HuH-7 (cell line): Measurements from ENCODE around the gene BARHL1.

ENCODE experiments used
- DNase-seq: peaks from one replicate; pipeline ENCODE4 v3.0.0; 2011; ENCODE audit warnings: low spot score

Gene BARHL1

DNA sequence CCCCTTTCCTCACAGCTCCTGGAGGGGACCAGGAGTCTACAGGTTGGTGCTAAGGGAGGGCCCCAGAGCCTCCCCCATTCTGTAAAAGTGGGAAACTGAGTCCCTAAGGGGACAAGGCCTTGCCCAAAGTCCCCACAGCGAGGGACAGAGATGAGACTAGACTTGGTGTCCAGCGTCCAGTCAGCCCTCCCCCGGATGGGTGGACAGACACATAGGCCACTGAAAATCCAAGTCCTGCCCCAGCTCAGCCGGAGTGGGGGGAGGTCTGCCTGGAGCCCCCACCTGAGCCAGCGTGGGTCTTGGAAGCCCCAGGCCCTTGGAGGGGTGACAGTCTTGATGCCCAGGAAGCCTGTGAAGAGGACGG is 5.2 kb downstream of the BARHL1 start:
- DNase-seq: no peak

DNA sequence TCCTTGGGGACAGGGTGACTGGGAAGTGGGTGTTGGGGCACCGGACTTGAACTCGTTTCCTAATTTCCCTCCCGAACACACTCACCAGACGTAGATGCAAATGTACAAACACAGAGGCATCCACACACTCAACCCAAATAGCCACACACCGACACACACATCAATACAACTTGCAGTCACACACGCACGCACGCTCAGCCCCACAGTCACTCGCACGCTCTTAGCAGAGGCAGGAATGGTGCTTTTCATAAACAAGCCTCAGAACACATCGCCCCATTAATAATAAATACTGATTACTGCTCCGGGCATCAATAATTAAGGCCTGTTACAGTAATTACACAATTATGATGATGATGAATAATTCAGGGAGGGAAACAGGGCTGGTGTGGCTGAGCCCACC is 5.7 kb downstream of the BARHL1 start:
- no peak for DNase-seq

DNA sequence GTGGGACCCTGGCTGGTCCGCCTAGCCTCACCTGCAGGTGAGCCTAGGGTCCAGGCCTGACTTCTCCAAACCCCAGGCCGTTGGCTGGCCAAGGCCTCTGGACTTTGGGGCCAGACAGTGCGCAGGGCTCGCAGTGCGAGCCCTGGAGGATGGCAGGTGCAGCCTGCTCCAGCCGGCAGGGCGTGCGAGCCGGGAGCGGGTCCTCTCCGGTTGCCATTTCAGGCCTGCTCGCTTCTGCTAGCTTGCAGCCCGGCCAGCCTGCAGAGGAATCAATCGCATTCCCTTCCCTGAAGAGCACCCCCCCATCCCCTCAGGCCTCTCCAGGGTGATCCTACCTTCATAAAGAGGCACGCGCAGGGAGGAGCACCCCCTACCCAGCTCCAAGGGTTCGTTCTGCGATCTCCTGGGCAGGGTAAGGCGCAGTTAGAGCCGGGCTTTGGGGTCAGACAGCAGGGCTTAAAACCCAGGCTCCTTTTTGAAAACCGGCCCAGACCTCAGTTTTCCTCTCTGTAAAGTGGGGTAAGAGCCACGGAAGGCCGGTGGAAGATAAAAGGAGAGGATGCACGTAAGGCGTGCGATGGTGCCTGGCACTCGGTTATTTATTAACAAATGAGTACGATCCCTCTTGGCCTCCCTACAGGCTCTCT is 6.2 kb downstream of the BARHL1 start:
- DNase-seq: no peak

DNA sequence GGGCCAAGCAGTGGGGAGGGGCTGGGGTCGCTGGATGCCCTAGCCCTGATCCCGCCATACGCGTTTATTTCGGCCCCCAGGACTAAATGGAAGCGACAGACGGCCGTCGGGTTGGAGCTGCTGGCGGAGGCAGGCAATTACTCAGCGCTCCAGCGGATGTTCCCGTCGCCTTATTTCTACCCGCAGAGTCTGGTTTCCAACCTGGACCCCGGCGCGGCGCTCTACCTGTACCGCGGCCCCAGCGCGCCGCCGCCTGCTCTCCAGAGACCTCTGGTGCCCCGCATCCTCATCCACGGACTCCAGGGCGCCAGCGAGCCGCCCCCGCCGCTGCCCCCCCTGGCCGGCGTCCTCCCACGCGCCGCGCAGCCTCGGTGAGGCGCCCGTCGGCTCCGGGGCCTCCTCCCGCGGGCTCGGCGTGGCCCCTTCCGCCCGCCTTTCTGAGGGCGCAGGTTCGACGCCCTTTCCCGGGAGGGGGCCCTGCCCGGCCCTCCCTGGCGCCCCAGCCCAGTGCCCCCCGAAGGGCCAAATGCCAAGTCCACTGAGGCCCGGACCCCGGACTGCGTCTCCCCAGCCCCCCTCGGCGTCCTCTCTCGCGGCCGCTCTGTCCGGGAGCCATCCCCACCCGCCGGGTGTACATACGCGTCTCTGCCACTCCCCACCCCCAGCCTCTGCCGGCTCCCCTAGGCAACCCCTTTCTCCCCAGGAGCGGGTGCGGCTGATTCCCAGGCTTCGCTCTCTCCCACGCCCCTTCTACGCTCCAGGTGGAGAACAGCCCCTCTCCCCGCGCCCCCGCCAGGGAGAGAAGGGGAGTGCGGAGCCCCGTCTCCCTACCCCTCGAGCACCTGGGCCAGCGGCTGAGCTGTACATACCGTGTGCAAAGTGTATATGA is 7.0 kb downstream of the BARHL1 start:
- no peak for DNase-seq

DNA sequence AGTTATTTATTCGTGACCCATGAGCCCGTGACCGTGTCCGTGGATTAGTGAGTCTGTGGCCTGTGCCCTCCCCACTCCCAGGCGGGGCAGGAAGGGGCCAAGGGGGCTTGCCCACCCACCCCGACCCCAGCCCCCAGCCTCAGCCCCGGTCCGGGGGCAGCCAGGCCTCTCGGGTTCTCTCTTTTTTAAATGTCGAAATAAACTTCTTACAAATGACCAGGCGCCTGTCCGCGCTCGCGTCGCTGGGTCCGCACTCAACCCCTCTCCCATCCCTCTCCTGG is 7.6 kb downstream of the BARHL1 start:
- DNase-seq: no peak

DNA sequence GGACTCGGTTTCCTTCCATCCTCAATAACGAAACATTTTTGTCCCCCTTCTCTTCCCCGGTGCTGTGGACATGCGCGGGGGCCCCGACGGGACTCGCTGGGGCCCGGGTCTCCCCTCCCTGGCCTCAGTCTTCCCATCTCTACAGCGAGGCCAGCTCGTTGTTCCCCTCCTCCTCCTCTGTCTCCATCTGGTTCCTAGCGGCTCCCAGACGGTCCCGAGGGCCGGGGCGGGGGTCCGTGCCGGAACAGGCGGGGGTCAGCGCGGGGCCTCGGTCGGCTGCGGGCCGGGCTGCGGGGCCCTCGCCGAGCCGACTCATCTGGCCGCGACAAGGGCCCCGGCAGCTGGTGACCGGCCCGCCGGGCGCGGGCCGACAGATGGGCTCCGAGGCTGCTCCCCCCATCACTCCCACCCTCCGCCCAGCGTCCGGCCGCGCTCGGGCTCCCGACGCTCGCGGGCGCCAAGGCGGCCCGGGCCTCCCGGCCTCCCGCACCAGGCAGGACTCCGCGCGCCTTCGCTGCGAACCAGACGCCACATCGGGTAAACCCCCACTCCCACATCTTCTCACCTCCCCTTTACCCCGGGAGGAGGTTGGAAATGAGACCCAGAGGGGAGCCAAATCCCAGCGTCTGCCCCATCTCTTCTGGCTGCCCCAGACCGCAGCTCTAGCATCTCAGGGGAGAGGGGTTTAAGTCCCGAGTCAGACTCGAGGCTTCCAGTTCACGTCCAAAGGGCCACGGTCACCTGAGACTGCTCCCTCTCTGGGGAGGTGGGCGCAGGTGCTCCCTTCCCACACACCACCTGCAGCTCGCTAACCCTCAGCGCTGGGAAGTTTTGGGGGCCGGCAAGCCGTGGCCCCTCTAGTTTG is 8.1 kb downstream of the BARHL1 start:
- DNase-seq: no peak

DNA sequence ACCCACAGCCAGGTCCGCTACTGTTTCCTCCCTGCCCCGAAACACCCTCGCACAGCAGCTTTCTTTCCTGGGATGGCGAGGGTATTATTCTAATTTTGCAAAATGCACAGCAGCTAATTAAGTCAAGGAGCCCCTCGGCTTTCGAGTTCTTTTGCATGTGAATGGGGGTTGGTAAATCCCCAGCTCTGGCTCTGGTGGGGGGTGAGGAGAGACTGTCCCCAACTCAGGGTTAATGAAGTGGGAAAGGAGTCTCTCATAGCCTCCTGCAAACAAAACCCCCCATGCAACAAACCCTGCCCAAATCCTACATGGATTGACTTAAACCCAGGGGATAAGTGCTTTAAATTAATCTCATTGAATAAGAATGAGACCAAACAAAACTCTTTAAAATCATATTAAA is 8.8 kb downstream of the BARHL1 start:
- DNase-seq: no peak

DNA sequence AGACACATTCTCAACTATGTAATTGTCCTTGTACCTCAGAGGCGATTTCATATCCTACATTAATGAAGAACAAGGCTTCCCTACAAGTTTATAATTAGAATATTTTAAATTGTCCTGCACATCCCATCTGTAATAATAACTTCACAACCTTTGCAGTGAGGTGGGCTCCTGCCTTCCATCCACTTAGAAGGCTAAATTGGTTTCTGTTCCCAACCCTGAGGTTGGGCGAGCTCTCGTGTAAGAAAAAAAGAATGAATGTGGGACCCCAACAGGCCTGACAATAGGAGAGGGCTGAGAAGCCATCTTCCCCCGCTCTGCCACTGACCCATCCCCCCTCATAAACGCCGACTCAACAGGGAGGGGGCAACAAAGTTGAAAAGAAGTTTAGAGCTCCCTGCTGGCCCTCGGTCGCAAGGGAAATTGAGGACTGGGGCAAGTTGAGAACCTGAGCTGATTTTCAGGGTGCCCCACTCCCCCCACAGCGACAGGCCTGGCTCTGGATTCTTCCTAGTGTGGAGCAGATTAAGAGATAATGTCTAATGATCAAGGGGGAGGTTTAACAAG is 9.4 kb downstream of the BARHL1 start:
- DNase-seq: no peak

DNA sequence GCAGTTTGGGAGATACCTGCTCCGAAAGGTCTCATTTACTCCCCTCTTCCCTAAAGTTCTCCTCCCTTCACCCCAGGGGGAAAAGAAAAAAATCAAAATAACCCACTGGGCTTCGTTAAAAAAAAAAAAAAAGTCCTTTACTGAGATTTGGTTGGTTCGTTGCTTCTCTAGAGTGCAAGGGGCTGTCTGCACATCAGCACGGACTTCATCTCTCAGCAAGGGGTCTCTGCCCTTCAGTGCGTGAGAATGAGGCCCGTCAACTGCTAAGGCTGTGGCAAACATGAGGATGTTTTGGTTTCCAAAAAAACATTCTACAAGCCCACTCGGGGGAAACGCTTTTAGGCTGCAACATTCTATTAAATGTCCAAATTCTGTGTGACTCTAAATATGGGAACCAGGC is 10.0 kb downstream of the BARHL1 start:
- DNase-seq: no peak

DNA sequence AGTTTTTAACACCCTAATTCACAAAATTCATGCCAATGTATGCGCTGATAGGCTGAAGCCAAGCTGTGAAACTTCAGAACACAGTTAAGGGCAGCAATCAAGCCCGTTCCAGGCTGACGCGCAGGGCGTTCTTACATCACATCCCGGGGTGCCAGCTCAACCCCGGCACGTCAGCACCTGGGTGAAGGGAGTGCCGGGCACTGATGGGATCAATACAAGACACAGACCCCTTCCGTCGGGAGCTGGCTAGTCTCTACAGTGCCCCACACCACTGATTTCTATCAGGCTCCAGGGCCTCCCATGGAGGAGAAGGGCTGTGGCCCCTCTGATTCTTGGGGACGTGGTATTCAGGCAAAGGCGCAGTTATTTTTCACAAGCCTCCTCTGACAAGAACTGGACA is 12.0 kb downstream of the BARHL1 start:
- DNase-seq: no peak

DNA sequence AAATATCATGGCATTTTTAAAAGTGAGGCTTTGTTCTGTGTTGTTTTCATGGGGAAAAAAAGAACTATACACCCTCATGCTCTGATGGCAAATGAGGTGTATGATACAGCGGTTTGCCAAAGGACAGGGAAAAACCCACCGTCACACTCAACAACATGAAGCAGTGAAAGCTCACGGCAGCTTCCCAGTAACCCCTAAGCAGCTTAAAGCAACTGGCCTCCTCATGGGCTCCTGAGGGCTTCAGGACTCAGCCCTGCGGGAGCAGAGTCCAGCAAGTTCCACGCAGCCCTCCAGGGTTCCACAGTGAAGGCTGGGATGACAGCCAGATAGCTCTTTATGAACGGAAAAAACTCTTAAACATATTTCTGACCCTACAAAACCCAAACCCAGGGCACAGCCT is 12.9 kb downstream of the BARHL1 start:
- DNase-seq: no peak

DNA sequence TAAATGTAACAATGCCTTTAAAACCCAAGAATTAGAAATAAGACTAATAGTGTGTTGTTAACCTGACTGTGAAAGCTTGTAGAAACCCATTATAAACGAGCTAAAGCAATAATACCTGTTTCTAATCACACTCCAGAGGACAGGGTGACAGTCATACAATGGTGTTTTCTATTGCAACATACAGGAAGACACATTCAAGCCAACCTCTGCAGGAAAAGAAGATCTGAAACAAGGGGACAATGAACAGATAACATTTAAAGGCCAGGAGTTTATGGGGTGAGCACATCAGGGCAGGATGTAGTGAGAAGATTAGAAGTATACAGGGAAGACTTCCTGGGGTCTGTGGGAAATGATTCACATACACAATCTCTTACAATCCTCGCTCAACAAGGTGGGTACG is 13.8 kb downstream of the BARHL1 start:
- no peak for DNase-seq

DNA sequence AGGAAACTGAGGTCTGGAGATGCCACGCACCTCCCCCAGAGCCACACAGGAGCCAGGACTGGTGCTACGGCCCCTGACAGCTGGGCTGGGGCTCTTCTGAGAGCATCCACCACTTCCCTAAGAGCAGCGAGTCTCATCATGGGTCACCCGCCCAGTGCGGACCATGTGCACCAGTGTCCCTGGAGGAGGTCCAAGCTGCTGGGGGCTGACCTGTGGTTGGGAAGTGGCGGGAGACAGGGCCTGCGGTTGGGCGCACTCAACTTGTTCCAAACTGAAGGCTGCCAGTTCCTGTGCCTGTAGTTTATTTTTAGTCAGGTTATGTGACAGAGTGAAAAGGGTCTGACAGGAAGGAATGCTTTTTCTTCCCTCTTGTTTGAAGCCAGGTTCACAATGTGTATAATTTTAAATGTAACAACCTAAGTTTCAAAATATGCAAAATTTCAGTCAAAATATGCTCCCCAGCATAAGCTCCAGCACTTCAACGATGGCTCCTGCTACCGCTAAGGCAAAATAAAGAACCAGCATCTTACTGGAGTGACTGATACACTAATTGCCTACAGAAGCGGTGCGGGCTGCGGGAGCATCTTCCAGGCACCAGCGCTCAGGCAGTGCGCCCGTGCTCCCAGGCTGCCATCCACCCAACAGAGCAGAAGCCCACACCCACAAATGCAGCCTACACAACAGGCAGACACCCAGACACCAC is 14.8 kb downstream of the BARHL1 start:
- DNase-seq: no peak

DNA sequence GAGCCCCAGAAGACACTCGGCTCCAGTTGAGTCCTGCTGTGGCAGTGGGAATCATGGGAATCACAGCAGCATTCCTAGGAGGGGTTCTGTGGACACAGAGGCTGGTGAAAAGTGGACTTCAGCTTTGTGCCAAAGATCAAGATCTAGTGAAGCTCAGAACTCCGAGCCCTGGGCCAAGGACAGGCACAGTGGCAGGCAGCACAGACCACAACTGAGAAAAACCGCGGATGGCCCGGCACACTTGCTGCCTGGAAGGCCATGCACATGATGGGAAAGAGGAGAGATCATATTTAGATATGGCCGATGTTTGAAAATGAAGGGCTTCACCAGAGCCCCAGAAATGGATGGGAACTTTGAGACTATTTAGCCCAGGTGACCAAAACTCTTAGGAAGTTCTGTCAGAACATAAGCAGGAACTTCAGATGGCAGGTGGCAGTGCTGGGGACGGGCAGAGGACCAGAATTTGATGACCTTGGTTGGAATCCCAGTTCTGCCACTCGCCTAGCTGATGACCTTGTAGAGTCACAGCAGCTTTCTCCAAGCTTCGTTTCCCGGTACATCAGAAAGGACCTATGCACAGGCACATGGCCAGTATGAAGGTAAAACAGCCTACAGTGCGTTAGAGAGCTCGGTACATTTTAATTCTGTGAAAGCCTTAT is 18.0 kb downstream of the BARHL1 start:
- DNase-seq: no peak

DNA sequence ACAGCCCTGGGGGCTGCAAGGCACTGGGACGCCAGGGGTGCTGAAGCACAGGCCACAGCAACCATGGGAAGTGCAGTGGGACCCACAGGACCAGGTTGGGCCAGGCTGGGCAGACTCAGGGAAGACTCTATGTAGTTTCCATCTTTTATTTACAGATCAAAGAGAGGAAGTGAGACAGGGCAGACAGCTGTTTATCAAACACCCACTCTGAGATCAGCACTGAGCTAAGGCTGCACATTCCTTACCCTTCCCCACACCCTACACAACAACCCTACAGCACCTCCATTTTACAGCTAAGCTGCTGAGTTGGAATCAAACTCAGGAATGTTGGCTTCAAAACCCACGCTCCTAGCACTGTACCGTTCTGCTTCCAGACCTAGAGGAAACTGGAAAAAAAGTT is 19.8 kb downstream of the BARHL1 start:
- no peak for DNase-seq

DNA sequence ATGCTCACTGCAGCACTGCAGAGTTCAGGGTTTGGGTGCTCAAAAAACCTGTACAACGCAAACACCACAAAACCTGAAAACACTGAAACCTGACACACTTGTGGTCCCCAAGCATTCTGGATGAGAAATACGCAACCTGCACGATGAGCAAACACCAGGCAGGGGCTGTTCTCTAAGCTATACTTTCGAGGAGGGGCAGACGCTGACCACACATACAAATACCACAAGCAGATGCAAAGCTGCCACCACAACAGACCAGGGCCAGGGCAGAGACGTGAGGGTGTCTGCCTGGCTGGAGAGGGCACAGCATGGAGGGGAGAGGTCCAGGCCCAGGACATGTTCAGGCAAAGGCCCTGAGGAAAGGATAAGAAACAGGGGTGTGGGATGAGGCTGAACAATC is 23.0 kb downstream of the BARHL1 start:
- no peak for DNase-seq

DNA sequence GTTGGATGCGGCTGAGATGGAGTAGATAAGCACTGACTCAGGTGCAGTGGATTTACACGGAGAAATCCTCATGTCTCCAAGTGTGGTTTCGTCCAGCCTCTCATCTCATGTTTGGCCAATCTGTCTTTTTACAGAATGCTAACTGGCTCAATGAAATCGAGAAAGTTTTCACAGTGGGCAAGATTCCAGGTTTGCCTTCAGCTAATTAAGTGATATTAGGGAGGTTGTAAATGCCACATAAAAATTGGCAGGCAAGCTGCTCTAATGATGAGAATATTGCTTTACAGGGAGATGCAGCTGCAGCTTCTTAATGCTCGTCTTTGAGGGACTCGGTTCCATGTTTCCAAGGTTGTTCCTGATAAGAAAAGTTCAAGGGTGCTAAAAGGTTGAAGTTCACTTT is 23.7 kb downstream of the BARHL1 start:
- DNase-seq: no peak

DNA sequence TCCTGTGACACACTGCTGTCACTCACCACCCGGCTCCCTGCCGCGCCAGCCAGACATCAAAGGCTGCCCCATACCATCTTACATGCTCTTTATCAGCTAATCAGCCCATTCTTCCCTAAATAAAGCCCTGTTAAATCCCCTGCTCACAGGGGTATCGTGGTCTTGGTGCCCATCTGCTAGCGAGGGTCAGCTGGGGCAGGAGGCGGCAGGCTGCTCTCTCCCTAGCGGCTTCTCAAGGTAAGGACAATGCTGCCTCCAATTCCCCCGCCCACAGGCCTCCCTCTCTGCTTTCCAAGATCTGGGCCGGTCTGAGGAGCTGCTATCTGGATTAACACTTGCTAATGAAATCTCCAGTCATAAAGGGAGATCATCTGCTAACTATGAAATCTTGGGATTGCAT is 26.8 kb downstream of the BARHL1 start:
- no peak for DNase-seq

DNA sequence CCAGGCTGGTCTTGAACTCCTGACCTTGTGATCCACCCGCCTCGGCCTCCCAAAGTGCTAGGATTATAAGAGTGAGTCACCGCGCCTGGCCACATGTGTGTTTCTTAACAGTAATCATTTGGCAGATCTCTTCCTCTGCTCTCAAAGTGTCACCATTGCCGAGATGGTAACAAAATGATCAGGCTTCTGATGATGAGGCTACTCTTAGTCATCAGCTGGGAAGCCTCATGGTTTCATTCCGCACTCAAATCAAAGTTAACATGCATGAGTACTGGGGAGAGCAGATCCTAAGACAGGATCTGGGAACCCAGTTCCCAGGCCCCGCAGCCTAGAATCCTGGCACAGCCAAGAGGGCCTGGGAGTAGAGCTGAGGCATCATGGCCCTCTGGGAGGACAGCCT is 27.4 kb downstream of the BARHL1 start:
- DNase-seq: no peak

DNA sequence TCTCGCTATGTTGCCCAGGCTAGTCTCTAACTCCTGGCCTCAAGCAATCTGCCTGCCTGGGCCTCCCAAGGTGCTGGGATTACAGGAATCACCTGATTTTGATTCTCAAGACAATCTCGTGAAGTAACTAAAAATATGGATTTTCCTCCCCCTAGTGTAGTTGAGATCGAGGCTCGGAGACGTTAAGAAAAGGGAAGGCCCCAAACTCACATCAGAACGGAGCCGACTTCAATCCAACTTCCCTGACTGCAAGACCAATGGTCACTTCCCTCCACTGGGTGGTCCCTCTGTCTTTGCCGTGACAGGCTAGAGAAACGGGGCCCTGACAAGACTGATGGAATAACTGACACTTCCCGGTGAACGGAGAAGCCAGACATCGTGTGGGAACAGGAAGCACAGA is 28.3 kb downstream of the BARHL1 start:
- DNase-seq: no peak

DNA sequence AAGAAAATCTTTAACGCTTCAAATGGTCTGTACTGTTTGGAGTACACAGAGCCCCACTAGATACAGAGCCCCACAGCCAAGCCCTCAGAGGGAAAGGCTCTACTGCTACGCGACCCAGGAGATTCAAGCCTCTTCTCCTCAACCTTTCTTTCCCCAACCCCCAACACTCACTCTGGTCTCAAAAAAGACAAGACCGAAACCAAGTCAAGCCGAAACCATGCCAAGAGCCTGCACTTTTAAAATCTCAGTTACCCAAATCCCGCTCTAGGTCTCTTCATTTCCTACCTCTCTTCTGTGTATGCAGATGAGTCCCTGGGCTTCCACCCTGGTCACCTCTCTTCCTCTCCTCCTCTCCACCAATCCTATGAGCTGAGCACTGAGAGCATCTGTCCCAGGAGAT is 31.9 kb downstream of the BARHL1 start:
- DNase-seq: no peak

DNA sequence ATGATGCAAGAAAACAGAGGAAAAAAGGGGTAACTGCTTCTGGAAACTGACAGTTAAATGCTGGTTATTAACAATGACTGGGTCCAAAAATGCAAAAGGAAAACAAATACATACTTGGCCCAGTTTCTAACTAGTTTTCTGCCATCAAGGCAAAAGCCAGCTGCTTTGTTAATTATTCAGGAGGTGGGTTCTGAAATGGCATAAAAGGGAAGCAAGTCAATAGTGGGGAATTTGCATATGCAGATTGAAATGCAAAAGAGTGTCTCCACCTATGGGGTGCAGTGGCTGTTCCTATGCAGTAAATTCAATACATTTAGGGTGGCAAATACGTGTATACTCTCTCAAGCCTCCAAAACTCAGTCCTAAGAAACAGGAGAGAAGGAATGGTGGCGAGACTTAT is 33.4 kb downstream of the BARHL1 start:
- no peak for DNase-seq
